ENCODE data around the gene CLDN19.
"Not testable (repeated sequence)": the region's sequence is repeated elsewhere in the genome, so short reads cannot be mapped to it uniquely, and the experiment has no call there.

Gene CLDN19

DNA sequence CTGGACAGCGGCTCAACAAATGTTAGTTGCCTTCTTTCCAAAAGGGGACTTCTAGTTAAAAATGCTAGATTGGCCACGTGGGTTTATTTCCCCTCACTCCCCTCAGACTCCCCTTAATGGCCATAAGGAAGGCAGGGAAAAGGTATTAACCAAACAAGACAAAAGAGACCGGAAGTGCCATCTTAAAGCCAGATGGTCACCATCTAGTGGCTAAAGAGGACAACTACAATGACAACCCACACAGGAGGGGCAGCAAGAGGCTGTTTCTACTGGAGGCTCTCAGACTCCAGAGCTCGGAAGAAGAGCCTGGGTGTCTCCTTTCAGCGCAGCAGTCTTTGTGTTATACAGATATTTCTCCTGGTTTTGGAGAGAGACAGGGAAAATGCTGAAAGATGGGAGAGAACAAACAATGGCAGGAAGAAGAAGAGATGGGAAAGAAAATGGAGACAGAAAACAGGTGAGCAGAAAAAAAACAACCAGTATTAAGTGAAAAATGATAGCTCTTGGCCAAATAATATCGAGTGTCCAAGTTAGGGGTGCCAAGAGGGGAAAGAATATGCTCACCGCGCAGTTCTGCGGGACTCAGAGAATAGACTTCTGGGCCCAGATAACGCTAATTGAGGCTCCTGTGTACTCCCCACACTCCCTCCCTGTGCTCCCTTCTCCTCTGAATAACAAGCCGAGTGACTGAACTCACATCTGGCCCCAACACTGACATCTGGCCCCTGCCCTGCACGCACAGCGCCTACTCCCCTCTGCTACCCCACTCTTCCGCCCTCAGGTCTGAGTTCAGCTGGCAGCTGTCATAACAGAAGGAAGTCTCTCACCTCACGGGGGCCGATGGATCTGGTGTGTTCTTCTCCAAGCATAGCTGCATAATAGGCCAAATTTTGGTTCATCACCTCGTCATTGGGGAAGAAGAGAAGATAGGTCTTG lies 17.2 kb upstream of the CLDN19 start:
- H3K36me3 ChIP-seq (ENCODE audit: control insufficient read depth, insufficient read depth, low read length): no peaks in the 10 kb centered on the region
- H3K27me3 ChIP-seq (ENCODE audit: control insufficient read depth, insufficient read depth, low read length): no peaks in the 10 kb centered on the region
- no peak overlapping the region for H3K9ac ChIP-seq (ENCODE audit: low read length)
- no peaks in the 10 kb centered on the region for H3K9me3 ChIP-seq (ENCODE audit: control insufficient read depth, low read length)
- peaks cover 8% of the 10 kb centered on the region for H3K4me1 ChIP-seq (ENCODE audit: control insufficient read depth, insufficient read depth, low read length)
- H3K4me3 ChIP-seq (ENCODE audit: low read length): no peak overlapping the region

GRCh38 chr1:42753070-42753469 lies 13.0 kb upstream of the CLDN19 start:
- no peak overlapping the region for H3K9ac ChIP-seq (ENCODE audit: low read length)
- H3K4me1 ChIP-seq (ENCODE audit: control insufficient read depth, insufficient read depth, low read length): peaks cover 7% of the 10 kb centered on the region
- no peaks in the 10 kb centered on the region for H3K36me3 ChIP-seq (ENCODE audit: control insufficient read depth, insufficient read depth, low read length)

DNA sequence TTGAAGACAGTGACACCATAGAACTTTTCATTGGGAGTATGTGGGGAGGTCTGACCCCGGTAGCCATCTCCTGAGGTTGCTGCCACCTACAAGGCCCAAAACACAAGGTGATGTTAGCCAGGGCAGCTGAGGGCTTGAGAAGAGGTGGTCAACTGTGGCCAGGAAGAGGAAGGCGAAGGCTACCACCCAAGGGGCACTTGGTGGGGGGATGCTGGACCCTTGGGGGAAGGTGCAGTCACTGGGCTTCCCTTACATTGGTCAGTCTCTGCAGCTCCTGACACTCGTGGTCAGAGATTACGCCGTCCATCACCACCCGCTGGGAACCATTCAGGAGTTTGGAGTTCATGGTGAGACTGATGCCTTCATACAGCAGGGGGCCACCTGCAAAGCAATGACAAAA lies 12.2 kb upstream of the CLDN19 start:
- Histone ChIP-seq H3K4me3 (ENCODE audit: low read length) (no peak overlapping the region), H3K36me3 (ENCODE audit: control insufficient read depth, insufficient read depth, low read length) (no peaks in the 10 kb centered on the region), H3K9me3 (ENCODE audit: control insufficient read depth, low read length) (no peaks in the 10 kb centered on the region), H3K27me3 (ENCODE audit: control insufficient read depth, insufficient read depth, low read length) (no peaks in the 10 kb centered on the region), H3K4me1 (ENCODE audit: control insufficient read depth, insufficient read depth, low read length) (peaks cover 7% of the 10 kb centered on the region), H3K9ac (ENCODE audit: low read length) (no peak overlapping the region)

More at GRCh38 chr1:42753070-42753469, 13.0 kb upstream of the CLDN19 start:
- Histone ChIP-seq H3K4me3 (ENCODE audit: low read length) (no peak overlapping the region), H3K27me3 (ENCODE audit: control insufficient read depth, insufficient read depth, low read length) (no peaks in the 10 kb centered on the region), H3K9me3 (ENCODE audit: control insufficient read depth, low read length) (no peaks in the 10 kb centered on the region)

DNA sequence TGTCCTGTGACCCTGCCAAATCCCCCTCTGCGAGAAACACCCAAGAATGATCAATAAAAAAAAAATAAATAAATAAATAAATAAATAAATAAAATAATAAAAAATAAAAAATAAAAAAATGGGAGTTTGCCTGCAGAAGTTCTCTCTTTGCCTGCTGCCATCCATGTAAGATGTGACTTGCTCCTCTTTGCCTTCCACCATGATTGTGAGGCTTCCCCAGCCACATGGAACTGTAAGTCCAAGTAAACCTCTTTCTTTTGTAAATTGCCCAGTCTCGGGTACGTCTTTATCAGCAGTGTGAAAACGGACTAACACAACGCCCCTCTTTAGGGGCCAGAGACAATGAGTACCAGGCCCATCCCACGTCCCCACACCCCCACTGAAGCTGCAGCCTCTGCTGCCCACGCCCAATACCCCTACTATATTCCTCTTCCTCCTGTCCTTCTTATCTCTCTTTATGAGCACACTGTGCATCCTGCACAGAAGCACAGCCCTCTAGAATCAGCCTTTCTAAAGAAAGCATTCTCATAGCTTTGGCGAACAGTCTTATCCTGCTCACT lies 11.6 kb upstream of the CLDN19 start:
- not testable (repeated sequence) for H3K9me3 ChIP-seq (ENCODE audit: control insufficient read depth, low read length); H3K27me3 ChIP-seq (ENCODE audit: control insufficient read depth, insufficient read depth, low read length); H3K4me1 ChIP-seq (ENCODE audit: control insufficient read depth, insufficient read depth, low read length)

GRCh38 chr1:42750041-42750440 lies 10.0 kb upstream of the CLDN19 start:
- H3K27me3 ChIP-seq (ENCODE audit: control insufficient read depth, insufficient read depth, low read length): no peaks in the 10 kb centered on the region
- no peak overlapping the region for H3K9ac ChIP-seq (ENCODE audit: low read length)
- H3K9me3 ChIP-seq (ENCODE audit: control insufficient read depth, low read length): no peaks in the 10 kb centered on the region
- H3K4me1 ChIP-seq (ENCODE audit: control insufficient read depth, insufficient read depth, low read length): peaks cover 7% of the 10 kb centered on the region
- no peak overlapping the region for H3K4me3 ChIP-seq (ENCODE audit: low read length)
- H3K36me3 ChIP-seq (ENCODE audit: control insufficient read depth, insufficient read depth, low read length): no peaks in the 10 kb centered on the region

More for the DNA sequence above, 11.6 kb upstream of the CLDN19 start:
- H3K9ac ChIP-seq (ENCODE audit: low read length); H3K36me3 ChIP-seq (ENCODE audit: control insufficient read depth, insufficient read depth, low read length); H3K4me3 ChIP-seq (ENCODE audit: low read length): not testable (repeated sequence)

GRCh38 chr1:42748461-42749410 lies 8.7 kb upstream of the CLDN19 start:
- Histone ChIP-seq H3K4me1 (ENCODE audit: control insufficient read depth, insufficient read depth, low read length) (peaks cover 7% of the 10 kb centered on the region), H3K9me3 (ENCODE audit: control insufficient read depth, low read length) (no peaks in the 10 kb centered on the region), H3K4me3 (ENCODE audit: low read length) (no peak overlapping the region), H3K27me3 (ENCODE audit: control insufficient read depth, insufficient read depth, low read length) (no peaks in the 10 kb centered on the region), H3K36me3 (ENCODE audit: control insufficient read depth, insufficient read depth, low read length) (no peaks in the 10 kb centered on the region), H3K9ac (ENCODE audit: low read length) (no peak overlapping the region)

DNA sequence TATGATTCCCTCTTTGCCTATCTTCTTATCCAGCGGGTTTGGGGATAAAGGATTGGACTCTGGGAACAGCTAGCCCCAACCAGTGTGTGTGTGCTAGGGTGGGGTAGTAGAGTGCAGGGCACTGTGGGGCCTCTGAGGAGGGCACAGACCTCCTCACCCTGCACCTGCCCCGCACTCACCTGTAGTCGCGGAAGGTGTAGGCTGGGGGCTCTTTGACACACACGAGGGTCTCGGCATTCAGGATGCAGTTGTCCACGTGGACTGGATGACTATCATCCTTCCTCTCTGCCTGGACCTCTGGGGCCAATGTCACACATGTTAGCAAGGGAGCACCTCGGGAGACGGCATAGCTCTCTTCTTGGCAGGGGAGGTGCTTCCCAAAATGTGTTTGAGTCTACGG lies 8.0 kb upstream of the CLDN19 start:
- Histone ChIP-seq H3K9me3 (ENCODE audit: control insufficient read depth, low read length) (no peaks in the 10 kb centered on the region), H3K36me3 (ENCODE audit: control insufficient read depth, insufficient read depth, low read length) (no peaks in the 10 kb centered on the region), H3K4me3 (ENCODE audit: low read length) (no peak overlapping the region), H3K4me1 (ENCODE audit: control insufficient read depth, insufficient read depth, low read length) (peaks cover 3% of the 10 kb centered on the region), H3K27me3 (ENCODE audit: control insufficient read depth, insufficient read depth, low read length) (no peaks in the 10 kb centered on the region), H3K9ac (ENCODE audit: low read length) (no peak overlapping the region)

DNA sequence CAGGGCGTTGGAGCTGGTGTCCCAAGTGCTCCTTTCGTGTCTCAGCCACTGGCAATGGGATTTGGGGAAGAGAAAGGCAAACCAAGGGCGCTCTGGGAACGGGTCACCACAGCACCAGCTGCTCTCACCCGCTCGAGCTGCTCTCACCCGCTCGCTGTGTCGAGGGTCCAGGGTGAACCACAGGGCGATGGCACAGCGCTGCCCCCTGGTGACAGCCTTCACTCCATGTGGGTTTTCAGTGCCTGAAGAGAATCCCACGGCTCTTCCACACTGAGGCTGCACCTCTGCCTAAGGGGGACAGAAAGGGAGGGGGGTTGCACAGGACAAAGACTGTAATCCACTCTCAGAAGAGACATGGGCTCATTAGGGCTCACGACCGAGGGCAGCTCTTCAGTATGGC lies 7.1 kb upstream of the CLDN19 start:
- no peak overlapping the region for H3K4me3 ChIP-seq (ENCODE audit: low read length)
- no peak overlapping the region for H3K9ac ChIP-seq (ENCODE audit: low read length)
- no peaks in the 10 kb centered on the region for H3K27me3 ChIP-seq (ENCODE audit: control insufficient read depth, insufficient read depth, low read length)
- H3K36me3 ChIP-seq (ENCODE audit: control insufficient read depth, insufficient read depth, low read length): no peaks in the 10 kb centered on the region
- H3K4me1 ChIP-seq (ENCODE audit: control insufficient read depth, insufficient read depth, low read length): no peaks in the 10 kb centered on the region
- no peaks in the 10 kb centered on the region for H3K9me3 ChIP-seq (ENCODE audit: control insufficient read depth, low read length)

GRCh38 chr1:42746436-42747105 lies 6.5 kb upstream of the CLDN19 start:
- no peaks in the 10 kb centered on the region for H3K36me3 ChIP-seq (ENCODE audit: control insufficient read depth, insufficient read depth, low read length)
- no peak overlapping the region for H3K4me3 ChIP-seq (ENCODE audit: low read length)
- no peak overlapping the region for H3K9ac ChIP-seq (ENCODE audit: low read length)
- no peaks in the 10 kb centered on the region for H3K27me3 ChIP-seq (ENCODE audit: control insufficient read depth, insufficient read depth, low read length)
- H3K9me3 ChIP-seq (ENCODE audit: control insufficient read depth, low read length): no peaks in the 10 kb centered on the region
- no peaks in the 10 kb centered on the region for H3K4me1 ChIP-seq (ENCODE audit: control insufficient read depth, insufficient read depth, low read length)

DNA sequence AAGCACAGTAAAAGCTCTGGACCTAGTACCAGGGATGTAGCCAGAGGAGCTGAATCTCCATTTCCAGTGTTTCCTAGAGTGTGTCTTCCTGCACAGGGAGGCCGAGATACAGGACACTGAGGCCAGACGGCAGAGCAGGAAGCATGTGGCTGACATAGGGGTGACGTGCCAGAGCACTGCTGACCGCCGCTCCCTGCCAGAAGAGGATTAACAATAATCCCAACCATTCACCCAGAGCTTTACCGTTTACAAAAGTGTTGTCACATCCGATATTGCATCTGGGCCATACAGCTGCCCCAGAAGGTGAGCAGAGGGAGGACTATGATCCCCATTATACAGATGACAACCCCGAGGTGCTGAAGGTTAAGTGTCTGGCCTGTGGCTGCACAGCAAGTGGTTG lies 5.8 kb upstream of the CLDN19 start:
- H3K9ac ChIP-seq (ENCODE audit: low read length): no peak overlapping the region
- H3K4me3 ChIP-seq (ENCODE audit: low read length): no peak overlapping the region
- H3K36me3 ChIP-seq (ENCODE audit: control insufficient read depth, insufficient read depth, low read length): no peaks in the 10 kb centered on the region
- H3K27me3 ChIP-seq (ENCODE audit: control insufficient read depth, insufficient read depth, low read length): no peaks in the 10 kb centered on the region
- H3K4me1 ChIP-seq (ENCODE audit: control insufficient read depth, insufficient read depth, low read length): no peaks in the 10 kb centered on the region
- H3K9me3 ChIP-seq (ENCODE audit: control insufficient read depth, low read length): no peaks in the 10 kb centered on the region

GRCh38 chr1:42744148-42744413 lies 4.0 kb upstream of the CLDN19 start:
- H3K9ac ChIP-seq (ENCODE audit: low read length): no peak overlapping the region
- H3K9me3 ChIP-seq (ENCODE audit: control insufficient read depth, low read length): no peaks in the 10 kb centered on the region
- peaks cover 4% of the 10 kb centered on the region for H3K4me1 ChIP-seq (ENCODE audit: control insufficient read depth, insufficient read depth, low read length)
- no peaks in the 10 kb centered on the region for H3K27me3 ChIP-seq (ENCODE audit: control insufficient read depth, insufficient read depth, low read length)
- no peaks in the 10 kb centered on the region for H3K36me3 ChIP-seq (ENCODE audit: control insufficient read depth, insufficient read depth, low read length)
- no peak overlapping the region for H3K4me3 ChIP-seq (ENCODE audit: low read length)

Measured in mucosa of stomach (tissue), 1 donor.